Dermis microvascular lymphatic vessel endothelial cell (primary cell): ENCODE measurements around the gene ZNF277. TPM values are rescaled to one million over a fixed set of nuclear protein-coding genes. Genes with fewer than 3 reads are reported as not detected.

Source experiments
- DNase-seq, 2 donors: peaks; one replicate each; pipeline versions ENCODE4 v3.0.0 to v3.0.0-alpha.2; 2010; ENCODE audit warnings: low read depth in 2 of 2
- total RNA-seq: library from RNA; depleted of rRNA; stranded (reverse); fragments of >200 nt; gene quantifications from 2 replicates; pipeline ENCODE4 v1.2.1, GENCODE V29; 2014

Gene ZNF277, protein sequence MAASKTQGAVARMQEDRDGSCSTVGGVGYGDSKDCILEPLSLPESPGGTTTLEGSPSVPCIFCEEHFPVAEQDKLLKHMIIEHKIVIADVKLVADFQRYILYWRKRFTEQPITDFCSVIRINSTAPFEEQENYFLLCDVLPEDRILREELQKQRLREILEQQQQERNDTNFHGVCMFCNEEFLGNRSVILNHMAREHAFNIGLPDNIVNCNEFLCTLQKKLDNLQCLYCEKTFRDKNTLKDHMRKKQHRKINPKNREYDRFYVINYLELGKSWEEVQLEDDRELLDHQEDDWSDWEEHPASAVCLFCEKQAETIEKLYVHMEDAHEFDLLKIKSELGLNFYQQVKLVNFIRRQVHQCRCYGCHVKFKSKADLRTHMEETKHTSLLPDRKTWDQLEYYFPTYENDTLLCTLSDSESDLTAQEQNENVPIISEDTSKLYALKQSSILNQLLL
- total RNA-seq: 37.0 and 43.1 TPM in 2 replicates

DNA sequence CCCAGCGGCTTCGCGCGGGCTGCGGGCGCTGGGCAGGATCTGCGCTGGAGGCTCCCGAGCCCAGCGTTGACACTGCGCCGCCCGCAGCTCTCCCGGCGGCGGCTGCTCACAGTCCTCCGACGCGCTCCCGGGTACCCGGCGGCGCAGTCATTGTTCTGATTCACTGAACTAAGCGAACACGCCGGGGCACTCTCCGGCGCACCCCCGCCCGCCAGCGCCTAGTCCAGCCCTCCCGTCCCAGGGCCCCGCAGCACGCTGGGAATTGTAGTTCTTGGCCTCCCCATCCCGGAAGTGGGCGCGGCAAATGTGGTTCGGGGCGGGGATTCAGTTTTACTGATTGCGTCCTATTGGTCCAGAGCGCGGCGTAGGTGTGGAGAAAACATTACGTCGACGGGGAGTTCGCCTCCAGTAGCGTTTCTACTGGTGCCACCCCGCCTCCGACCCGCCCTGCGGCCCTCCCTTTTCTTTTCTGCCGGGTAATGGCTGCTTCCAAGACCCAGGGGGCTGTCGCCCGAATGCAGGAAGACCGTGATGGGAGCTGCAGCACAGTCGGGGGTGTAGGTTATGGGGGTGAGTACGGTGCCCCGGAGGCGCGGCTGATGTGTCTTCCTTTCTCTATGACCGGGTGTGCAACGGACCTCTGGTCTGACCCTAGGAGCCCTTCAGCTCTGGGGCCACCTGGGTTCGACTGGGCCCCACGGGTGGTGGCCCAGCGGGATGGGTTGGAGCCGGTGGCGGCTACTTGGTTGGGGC, at the start of gene ZNF277, which contains the start of gene DOCK4:
ZNF277 (plus strand) TSS at position 458 of the 753 bp plus-strand sequence; CDS start at position 480, 22 bp downstream.
DOCK4 (minus strand) TSS at position 162 of the 753 bp plus-strand sequence. CDS start 261 bp downstream, outside the sequence.
- peak; percentile 98 to 100 for DNase-seq

DNA sequence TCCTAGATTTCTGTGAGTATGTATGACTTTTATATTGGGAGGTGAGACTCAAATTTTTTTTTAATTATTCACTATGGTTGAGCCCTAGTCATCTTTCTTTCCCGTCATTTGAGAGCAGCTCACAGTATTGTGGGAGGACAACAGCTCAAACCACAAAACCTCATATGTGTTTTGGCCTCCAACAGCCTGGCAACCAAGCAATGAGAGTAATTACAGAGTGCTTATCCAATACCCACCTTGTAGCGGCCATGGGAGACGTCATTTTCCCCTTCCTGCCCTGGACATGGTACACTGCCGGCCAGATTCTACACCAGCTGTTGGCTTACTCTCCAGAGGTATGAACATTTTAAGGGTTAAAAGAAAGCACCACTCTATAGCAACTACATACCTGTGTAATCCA, 49.4 kb upstream of the ZNF277 start:
- DNase-seq: no peak

DNA sequence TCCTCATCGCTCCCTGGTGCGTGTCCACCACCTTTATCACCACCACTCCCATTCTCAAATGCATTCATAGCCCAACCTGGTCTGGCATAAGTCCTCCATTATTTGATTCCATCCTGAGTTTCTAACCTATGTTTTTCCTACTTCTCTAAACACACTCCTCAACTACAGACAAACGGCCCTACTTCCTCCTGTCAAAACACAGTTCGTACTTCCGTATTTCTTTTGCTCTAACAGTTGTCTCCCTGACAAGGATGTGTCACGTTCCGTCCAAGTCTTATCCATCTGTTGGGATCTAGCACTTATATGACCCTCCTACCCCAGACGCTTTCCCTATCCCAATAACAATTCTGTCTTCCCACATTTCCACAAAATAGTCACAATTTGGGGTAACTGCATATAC, 47.1 kb upstream of the ZNF277 start:
- no peak for DNase-seq

DNA sequence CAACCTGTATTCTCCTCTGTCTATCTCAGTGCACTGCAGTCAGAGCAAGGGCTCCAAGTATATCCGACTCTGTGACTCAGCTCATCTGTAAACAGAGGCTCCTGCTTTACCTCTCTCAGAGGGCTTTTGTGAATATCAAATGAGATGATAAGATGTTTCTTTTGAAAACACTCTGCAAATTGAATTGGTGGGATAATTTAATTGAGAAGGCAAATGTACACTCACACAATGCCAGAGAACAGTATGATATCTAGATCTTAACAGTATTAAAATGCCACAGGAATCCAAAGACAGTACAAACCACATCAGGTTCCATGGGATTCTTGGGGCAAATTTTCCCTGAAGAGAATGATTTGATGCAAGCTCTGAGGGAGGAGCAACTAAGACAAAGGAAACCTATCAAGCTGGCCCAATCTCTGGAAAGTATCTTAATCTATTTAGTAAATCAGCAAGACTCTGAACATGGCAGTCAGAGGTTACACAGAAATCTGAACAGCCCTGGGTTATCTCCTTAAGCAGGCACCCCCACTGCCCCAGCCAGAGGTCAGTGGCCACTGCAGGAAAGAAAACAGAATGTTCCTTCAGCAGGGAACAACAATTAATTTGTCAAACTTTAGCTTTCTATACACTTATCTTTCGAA, 46.2 kb upstream of the ZNF277 start:
- DNase-seq: peak in 1 of 2 donors; percentile 88

DNA sequence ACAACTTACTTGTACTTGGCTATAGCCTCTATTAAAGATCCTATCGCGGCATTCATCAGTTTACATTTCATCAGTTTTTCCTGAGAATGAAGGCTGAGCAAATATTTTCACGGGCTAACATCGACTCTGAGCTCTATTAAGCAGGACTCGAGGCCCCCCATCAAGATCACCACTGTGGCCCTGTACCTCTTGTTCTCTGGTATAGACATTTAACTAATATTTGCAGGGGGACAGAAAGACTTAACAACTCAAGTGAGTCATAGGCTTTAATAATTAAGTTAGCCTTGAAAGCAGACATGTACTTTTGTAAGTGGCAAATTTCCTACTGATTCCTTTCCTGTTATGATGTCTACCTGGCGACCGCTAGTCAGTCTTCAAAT, 45.7 kb upstream of the ZNF277 start:
- DNase-seq: no peak

DNA sequence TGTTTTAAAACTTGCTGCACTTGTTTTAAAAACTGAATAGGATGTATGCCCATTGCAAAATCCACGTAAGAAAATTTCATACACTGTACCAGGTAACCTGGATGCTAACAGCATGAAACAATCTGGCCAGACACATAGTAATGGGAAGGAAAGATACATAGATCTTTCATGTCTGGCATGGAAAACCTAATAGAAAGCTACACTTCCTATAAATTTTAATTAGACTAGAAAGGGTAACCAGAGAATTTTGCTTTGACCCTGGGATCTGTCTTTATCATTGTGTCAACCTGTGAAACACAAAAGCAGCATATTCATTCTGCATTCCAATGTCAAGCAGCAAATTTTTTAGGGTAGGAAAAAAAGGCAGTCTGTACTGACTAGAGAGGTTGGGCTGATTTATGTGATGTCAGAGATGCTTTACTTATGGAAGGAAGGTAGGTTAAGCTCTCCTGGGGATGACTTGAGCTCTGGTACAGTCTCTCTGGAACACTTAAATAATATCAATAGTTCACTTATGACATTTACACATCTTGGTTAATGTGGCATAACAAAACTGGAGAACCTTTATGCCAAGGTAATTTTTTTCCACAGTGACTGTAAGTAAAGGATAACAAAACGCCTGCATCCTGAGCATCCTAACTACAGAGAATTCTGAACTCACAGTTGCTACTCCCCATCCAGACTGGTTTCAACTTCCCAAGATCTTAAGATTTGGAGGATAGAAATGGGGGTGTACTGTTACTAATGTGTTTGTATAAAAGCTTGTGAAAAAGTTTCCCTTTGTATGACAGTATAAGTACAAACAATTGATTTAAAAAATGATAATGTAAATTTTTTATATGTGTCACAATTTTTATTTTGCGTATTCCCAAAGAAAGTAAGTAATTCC, 45.0 kb upstream of the ZNF277 start:
- peak in 1 of 2 donors; percentile 32 for DNase-seq

DNA sequence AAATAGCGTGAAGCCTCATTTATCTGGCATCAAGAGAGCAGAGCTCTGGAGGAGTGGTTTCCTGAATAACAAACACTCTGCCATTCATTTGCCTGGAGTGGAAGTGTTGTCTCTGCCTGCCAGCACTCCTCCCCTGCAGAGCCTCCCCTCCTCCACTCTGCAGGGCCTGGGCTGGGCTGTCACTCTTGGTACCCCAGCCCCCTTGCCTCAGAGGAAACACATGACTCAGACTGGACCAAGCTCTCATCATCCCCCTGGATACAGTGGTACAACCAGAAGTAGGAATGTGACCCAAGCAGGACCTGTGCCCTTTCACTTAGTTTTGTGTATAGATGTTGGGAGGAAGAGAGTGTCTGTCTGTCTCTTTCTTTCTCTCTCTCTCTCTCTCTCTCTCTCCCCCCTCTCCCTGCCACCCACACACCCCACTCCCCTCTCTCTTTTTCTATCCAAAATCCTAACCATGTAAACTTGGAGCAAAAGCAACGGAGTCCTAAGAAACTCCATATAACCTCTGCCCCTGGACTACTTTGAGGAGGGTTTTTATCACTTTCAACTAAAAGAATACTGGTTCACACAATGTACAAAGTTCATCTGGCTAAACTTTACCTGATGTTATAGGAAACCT, 44.2 kb upstream of the ZNF277 start:
- peak; percentile 99 for DNase-seq

DNA sequence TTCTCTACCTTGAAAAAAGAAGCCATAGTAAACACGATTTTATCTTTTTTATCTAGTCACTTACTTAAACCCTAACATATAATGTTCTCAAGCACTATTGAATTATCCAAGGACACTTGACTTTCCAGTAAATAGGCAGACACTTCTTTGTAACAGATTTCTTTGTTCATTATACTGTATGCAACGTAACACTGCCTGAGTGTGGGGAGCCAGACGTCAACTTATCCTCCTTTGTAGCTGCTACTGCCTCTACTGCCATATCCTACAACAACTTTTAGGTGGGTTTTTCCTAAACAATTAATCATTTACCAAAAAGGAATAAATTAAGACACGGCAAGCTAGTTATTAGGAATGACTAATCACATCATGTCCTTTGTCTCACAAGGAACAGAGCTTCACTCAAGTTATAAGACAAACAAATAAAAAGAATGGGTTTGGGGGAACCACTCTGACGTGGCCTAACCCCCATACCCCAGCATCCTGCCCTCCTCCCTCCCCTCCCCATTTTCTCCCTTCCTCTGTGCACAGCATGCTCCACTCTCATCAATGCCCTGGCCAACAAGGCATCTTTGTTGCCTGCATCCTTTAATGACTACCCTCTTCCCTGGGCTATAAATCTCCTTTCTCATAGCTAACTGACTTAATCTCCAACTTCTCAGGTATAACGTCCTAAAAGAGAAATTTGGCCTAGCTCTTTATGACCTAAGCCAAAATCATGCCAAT, 43.5 kb upstream of the ZNF277 start:
- DNase-seq: peak in 1 of 2 donors; percentile 32

DNA sequence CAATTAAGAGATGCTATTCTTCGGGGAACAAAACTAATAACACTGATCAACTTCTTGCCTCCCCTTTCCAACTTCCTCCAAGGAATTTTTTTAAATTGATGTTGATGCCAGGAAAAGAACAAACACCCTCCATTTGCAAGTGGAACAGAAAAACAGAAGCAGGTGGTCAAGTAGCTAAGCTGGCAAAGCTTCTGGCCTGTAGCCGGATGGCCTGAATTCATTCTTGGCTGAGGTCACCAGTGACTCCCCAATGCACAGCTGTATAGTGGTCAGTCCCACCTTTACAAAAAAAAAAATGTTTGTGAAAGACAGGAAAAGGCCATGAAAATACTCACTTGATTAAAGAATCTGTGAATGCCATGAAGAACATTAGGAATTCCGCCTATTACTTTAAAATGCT, 39.3 kb upstream of the ZNF277 start:
- peak in 1 of 2 donors; percentile 67 for DNase-seq

DNA sequence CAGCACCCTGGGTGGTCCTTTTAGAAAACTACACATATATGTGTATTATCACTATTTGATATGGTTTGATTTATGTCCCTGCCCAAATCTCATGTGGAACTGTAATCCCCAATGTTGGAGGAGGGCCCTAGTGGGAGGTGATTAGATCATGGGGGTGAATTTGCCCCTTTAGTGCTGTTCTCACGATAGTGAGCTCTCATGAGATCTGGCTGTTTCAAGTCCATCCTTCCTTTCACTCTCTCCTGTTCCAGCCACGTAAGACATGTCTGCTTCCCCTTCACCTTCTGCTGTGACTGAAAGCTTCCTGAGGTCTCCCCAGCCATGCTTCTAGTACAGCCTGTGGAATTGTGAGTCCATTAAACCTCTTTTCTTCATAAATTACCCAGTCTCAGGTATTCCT, 37.6 kb upstream of the ZNF277 start:
- no peak for DNase-seq

DNA sequence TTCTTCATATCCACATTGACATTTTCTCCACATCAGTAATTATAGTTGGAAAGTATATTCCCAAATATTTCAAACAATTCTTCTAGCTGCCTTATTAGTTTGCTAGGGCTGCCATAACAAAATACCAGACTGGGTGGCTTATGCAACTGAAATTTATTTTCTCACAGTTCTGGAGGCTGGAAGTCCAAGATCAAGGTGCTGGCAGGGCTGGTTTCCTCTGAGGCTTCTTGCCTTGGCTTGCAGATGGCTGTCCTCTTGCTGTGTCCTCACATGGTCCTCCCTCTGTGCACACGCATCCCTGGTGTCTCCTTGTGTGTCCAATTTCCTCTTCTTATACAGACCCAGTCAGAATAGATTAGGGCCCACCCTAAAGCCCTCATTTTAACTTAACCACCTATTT, 34.8 kb upstream of the ZNF277 start:
- DNase-seq: no peak

DNA sequence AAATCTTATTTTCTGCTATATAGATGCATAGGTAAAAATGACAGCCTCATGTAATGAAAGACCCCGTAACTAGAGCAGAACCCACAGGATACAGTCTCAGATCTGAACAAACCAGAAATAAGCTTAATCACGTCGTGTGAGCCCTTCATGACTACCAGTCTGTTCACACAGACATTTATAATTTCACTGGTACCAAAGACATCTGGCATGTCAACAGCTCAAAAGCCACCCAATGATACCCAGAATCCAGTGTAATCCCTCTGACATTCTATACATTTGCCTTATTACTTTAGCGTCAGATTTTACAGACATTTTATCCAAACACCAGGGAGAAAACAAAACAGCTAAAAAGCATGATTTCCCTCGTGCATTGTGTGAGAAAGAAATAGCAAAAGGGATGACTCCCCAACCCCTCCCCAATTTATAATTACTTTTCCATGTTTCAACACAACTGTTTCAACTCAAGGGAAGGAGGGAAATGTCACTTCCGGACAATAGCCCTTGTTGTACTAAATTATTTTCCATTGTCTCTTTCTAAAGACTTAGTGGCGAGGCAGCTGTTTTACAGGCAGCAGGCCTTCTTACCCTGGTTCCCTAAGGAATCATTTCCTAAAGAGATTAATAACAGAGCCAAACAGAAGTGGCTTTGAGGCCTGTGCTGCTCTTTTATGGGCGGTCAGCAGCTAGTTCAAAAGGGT, 33.5 kb upstream of the ZNF277 start:
- DNase-seq: peak; percentile 73 to 78

DNA sequence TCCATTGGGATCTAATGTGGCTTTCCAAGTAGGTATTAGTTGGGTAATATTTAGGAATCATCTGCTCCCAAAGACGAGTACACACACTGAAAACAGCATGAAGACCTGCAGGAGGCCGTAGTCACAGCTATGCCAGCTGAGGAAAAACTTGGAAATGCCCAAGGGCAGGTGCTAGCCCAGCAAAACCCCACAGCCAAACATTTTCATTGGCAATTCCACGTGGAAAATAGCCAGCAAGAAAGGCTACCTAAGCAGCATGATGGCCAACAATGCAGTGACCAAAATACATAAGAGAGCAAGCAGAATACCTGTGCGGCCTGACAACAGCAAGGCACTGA, 33.0 kb upstream of the ZNF277 start:
- no peak for DNase-seq

DNA sequence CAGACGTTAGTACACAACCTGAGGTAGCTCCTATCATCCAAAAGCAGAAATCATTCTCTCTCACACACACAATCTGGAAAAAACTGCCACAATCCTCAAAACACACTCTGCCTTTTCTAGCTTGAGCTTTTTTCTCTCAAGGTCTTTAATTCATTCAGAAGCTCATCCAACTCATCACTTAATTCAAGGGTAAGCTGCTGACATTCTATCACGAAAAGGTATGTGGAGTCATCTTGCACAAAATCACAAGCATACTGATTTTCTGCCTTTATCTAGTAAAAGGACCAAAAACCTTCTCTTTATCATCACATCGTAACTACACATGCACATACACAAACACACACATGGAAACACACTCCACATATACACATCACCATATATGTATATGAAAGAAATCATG, 32.3 kb upstream of the ZNF277 start:
- no peak for DNase-seq

DNA sequence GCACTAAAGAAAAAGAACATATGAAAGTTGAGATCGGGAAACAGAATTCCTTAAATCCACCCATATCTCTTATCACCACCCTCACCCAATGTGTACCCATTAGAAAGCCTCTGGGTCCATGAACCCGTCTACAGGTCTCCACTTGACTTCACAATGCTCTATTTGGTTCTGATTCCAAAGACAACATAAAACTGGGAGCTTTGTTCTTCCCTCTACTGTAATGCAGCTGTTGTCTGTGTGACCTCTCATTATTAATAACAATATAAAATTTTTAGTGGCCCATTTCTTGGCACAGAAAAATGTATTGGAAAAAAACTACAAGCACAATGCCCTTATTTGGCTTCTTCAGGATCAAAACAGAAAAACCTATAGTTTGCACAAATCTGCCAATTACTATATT, 30.3 kb upstream of the ZNF277 start:
- DNase-seq: peak; percentile 61 to 73

DNA sequence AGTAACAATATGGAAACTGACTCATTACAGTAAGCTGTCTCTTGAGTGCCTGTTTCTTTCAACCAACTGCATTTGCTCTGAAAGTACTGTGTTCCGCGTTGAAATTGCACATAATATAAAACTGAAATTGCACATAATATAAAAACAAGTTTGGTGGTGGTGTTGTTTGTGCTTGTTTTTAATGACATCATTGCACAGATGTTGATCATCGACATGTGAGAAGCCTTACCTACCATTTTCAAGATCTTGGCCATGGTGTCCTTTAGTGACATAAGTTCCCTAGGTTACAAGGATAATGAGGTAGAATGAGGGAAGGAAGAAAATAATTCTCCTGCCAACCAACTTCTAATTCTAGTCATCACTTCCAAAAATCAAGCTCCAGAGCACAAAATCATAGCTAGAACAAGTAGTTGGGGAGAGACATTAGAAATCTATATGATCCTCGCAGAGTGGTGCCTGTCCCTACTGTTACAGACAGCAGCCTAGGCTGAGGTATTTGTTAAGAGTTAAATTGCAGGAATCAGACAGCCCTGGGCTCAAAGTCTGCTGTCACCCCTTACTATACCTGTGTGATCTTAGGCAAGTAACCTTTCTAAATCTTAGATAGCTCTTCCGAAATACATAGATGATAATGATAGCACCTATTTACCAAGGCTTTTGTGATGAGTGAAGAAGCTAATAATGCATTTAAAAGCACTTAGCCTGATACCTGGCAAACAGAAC, 29.6 kb upstream of the ZNF277 start:
- DNase-seq: no peak

DNA sequence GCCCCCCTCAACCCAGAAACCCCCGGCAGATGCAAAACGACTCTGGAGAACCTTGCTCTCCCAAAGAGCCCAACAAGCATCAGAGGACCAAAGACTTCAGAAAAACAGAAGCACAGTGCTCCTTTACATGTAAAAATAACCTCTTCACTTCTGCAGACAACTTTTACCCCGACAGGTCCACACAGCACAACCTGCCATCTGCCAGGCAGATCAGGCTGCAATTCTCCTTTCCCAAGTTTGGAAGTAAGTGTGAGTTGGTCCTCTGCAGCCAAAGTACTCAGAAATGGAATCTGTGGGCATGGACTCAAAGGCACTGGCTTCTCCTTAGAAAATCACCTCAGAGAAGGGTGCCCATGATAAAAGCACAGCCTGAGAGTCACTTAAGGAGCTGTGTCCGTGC, 26.3 kb upstream of the ZNF277 start:
- DNase-seq: no peak

DNA sequence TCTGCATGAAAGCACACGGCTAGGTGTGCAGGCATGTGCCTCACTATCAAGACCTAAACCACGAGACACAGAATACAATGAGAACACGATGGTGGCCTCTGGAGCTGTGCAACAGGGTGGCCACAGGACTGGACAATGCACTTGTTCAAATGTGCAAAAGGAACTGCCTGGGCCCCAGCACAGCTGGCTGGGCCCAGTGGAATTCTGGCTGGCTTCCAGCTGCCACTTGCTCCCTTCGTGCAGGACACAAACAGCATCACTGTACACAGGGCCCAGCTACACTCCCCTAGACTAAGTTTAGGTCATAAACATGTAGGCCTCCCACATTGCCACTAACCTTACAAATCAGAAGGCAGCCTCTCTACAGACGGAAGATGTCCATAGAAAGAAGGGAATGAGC, 23.7 kb upstream of the ZNF277 start:
- peak in 1 of 2 donors; percentile 41 for DNase-seq

DNA sequence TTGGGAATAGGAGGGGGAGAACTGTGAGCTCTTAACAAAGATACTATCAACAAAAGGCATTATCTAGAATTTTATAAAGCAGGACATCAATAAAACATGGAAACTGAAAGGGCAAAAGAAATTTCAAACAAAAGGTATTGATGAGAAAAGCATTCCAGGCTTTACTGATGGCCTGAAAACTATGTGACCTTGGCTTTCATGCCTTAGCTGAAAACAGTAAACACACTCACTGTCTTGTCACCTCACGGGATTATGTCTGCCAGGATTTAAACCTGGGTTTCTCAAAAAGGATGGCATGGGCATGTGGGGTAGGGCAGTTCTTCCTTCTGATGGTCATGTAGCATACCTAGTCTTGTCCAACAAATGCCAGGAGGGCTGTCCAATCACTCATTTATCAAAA, 23.2 kb upstream of the ZNF277 start:
- DNase-seq: no peak
